ENCODE measurements around the gene CPNE6. TPM values are rescaled to one million over a fixed set of nuclear protein-coding genes. Genes with fewer than 3 reads are reported as not detected.

Gene CPNE6
- total and polyA plus RNA-seq, 2 of the 13 experiments (the other 11 are each of a cell fraction or from before 2014, with no cell fraction given), result not detected

GRCh38 chr14:24051789-24052655 lies 19.3 kb upstream of the CPNE6 start, which contains the start of gene CARMIL3 (continued):
- TF ChIP-seq SNAPC4 (CRISPR knock-in tag; IDR thresholded peaks at IDR 0.05) (0 out of 2 replicates have a peak, but pooled peaks have one; percentile 59), ZNF766 (CRISPR knock-in tag; IDR thresholded peaks at IDR 0.05; ENCODE audit: borderline replicate concordance) (peak; percentile 64; the same call in 1 of the 2 replicates), PHF21A (CRISPR knock-in tag; IDR thresholded peaks at IDR 0.05) (peak; percentile 53; the same call in 1 of the 2 replicates), RNF219 (CRISPR knock-in tag; IDR thresholded peaks at IDR 0.05) (no peak), ZNF609 (CRISPR knock-in tag; IDR thresholded peaks at IDR 0.05; ENCODE audit: borderline replicate concordance) (no peak), ZNF274 (CRISPR knock-in tag; IDR thresholded peaks at IDR 0.05) (peak; percentile 88), TAF15 (IDR thresholded peaks at IDR 0.05; ENCODE audit: low read depth, low read length, poor library complexity, severe bottlenecking) (peak; percentile 85), ZNF670 (CRISPR knock-in tag; IDR thresholded peaks at IDR 0.05; ENCODE audit: borderline replicate concordance) (peak; percentile 21; the same call in 1 of the 2 replicates)

All from HepG2 (cell line).